ENCODE data around the gene PDE3B.

Gene PDE3B

DNA sequence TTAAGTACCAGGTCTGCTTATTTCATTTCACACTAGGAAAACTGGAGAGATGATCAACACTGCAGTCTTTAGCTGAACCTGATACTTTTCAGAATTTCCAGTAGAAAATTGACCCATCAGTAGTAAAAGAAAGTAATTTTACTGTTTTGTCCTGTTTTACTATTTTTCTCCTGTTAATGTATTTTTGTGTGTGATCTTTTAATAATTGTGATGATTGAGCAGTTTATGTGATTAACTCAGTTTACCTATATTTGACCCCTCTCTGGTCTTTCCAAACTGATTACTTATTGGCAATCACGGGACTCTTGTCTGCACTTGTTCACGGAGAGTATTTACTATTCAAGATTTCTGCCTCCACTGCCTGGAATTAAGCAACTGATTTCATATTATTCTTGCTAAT, 249.0 kb downstream of the PDE3B start:
- no peak for DNase-seq

DNA sequence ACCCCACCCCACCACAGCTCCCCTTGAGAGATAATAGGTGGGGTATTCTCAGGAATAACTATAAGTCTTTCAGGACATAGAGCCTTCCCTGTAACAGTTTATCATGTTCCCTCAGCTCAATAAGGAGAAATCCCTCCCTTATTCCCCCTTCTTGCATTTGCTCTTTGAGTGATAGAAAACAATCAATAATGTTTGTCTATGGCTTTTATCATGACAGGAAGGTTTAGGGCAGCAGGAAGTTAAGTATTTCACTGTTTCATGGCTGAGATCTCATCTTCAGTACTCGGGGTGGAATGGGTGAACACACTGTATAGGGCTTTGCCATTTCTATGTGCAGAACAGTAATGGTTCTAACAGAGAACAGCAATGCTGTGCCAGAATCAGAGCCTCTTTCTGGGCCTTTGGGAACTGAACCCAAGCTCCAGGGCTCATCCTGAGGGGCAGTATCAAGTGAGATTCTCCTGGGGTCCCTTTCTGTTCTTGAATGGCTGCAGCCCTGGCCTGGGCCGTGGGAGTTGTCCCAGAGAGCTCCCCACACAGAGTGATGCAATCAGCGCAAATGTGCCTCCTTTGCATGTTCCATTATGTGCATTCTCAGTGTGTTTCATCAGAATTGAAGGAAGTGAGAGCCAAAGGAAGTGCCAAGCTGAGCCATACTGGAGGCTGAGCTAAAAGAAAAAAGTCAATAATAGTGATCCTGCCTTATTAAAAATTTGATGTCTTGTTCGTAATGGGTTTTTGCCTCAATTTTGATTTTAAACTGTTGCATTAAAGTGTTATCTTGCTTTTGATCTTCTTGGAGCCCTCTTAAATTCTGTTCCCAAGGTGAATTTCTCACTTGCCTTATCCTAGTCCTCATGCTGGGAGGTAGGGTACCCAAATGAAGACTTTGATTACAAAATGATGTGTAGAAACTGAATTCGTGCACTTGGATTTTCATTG, 251.3 kb downstream of the PDE3B start:
- no peak for DNase-seq

DNA sequence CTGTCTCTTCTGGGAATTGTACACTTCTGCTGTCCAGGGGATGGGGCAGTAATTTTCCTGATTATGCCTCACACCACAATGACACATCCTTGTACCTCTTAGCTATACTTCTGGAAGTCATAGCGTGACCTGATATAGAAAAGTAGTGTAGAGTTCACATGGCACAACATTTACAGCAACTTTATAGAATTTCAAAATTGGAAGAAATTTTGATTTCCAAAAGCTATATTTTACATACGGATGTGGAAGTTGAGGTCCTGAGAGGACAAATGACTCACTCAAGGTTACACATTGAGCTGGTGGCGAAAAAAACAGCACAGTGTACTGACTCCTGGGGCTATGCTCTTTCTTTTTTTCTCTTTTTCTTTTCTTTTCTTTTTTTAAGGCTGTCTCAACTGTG, 254.8 kb downstream of the PDE3B start:
- DNase-seq: no peak

DNA sequence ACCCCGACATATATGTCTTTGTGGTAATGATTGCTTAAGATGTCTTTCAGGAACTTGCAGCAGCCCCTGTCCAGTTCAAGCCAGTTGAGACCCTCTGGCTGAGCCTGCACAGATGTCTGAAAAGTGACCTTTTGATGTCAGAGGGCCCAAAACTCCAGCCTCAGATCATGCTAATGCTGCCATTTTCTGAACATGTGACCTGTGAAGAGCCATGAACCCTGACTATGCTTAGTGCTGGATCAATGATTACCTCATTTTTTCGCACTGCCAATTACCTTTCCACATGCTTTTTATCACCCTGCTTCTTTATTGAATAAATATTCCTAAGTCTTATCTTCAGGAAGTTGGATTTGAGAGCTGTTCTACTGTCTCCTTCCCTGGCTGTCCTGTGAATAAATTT, 255.3 kb downstream of the PDE3B start:
- no peak for DNase-seq

DNA sequence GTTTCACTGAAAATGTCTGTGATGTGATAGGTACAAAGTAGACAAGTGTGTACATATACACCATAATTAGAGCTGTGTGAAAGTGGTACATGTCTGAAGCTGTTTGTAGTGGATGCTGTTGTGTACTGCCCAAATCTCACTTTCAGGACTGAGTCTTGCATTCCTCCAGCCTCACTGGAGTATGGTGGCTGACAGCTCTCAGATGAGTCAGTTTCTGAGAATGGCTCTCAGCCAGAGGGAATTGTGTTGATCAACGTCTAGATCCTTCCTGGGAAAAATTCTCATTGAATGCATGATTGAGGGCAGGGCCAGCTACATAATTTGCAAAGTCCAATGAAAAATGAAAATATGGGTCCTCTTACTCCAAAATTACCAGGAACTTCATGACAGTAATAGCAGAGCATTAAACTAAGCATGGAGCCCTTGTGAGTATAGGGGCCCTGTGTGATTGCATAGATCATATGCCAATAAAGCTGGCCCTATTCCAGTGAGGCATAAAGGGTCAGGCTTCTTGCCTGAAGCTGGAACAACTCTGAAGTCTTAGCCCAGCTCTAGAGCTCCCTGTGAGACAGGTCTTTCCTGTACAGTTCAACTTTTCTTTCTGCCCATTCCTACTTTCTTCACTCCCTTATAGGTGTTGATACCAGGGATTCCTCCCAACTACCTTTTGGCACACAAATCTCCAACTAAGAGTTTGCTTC, 259.2 kb downstream of the PDE3B start:
- DNase-seq: no peak

DNA sequence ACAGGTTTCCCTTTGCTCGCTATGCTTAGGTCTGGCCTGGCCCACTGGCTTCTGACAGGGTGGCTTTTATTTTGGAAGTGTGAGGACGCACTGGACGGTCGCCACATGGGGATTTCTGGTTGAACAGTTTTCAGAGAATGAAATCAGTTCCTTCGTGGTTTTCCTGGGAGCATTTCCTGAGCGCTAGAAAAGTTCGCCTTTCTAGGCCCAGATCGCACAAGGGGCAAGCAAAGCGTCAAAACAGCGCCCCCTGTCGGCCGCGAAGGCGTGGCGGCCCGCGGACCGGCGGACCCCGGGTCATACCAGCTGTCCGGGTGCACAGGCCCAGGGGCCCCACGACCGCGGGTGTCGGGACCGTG, 261.1 kb downstream of the PDE3B start:
- no peak for DNase-seq

DNA sequence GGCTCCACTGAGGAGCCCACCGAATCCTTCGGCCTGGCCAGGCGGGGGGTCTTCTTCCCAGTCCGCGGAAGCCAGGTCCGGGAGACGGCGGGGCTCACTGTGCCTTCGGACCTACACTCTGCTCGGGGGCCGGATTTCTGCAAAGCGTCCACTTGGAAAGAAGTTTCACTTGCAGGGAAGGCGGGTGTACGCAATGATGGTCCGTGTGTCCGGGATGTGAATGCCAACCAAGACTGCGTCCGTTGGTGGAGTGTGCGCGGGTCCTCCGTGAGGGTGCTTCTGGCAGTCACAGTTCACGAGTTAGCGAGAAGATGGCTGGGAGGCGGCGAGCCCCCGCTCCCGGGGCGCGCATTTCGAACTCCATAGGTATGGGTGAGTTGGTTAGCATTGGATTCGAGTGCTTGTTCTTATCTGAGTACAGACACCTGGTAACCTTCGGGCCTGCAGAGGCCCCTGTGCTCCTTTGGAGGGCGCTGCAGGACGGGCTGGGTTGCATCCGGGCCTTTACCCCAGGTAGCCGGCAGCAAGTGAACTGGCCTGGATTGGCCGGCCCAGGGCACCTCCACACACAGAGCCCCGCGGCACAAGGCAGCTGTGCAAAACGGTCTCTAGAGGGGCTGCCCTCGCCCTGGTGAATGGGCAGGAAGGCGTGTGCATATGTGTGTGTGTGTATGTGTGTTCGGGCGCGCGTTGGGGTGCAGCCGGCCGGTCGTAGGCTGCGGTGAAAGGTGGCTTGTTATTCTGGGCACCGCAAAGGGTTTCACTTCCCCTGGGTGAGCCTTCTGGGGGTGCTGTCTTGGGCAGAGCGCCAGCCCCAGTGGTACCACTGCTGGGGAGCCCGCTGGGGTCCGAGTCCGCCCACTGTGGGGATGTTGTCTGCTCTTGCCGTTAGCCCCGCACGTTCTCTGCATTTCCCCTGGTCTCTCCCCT, 261.8 kb downstream of the PDE3B start:
- no peak for DNase-seq

DNA sequence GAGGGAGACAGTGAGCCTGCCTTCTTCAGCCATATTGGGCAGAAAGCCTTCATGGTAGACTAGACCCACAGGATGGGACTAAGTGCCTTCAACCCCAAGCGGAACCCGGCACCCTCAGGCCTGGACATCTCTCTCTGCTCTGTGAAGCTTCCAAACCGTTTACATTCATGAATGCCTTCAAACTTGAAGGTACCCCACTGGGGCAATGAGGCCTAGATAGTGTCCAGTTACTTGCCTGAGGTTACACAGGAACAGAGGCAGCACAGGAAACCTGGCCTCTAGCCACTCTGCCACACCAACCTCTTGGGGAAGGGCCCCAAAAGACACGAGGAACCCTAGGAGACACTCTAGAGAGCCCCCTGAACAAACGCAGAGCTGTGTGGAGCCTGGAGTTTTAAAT, 263.0 kb downstream of the PDE3B start:
- DNase-seq: no peak

DNA sequence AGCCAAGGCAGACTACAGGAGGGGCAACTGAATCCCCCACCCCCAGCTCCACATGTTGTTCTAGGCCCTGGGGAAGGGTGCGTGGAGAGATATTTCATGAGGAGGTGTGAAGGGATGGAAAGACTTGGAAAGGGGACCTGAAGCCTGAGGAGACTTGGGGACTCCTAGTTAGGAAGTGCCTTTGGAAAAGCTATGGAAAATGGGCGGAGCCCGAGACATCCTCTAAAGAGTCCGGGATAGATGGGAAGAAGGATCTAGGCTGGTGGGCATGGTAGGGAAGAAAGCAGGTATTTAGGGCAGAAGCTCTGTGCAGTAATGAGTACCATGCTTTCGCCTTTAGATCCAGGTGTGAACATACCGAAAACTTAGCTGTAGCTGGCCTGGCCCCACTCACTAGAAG, 263.4 kb downstream of the PDE3B start:
- DNase-seq: no peak

DNA sequence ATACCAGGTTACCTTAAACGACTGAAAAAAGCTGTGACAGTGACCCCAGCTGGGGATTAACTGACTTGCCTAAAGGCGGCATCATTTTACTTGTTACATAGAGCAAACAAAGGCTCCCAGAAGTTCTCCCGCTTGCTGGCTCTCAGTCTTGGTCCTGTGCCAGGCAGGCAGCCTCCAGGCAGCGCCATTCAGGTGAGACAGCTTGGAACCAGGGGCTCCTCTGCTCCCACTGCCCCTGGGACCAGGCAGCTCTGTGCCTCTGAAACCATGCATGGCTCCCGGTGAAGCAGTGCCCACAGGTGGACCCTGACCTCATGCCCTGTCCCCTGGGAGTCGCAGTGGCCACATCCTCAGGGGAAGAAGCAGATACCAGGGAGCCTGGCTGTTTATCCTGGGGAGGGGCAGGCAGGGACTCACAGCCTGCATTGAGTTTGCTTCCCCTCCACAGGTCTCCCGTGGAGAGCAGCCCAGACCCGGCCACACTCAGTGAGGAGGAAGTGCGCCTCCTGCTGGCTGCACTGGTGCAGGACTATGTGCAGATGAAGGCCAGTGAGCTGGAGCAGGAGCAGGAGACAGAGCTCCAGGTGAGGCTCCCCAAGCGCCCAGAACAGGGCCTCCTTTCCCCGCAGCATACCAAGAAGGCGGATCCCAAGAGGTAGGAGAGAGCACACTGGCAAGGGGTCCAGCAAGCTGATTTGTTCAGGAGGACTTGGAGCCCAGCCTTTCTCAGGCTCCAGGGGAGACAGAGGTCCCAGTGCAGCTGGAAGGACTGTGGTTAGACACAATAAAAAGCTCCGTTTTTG, 264.0 kb downstream of the PDE3B start:
- DNase-seq: peak; percentile 81

DNA sequence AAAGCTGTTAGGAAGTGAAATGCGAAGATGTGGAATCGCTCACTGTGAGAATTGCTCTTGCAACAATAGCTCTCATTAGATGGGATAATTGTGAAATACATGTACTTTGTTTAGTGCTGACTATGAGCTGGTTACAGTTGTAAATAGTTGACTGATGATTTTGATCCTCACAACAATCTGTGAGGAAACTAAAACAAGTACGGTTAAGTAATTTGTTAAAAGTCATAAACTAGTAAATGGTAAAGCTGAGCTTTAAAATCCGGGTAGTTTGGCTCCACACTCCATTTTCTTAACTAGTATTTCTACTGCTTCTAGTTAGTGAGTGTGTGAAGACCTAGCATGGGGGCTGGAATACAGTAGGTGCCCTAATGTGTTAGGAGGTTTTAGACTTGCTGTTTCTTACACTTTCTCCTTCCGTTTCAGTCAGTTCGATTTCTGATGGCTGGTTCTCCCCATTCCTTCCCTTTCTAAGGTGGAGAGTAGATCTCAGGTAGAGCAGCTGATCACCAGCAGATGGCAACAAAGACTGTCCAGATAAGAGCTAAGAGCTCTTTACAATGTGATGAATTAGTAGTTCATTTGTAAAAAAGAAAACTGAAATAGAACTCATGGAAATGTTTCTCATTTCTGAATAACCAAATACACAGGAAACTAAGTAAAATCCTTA, 264.7 kb downstream of the PDE3B start:
- DNase-seq: peak; percentile 61

DNA sequence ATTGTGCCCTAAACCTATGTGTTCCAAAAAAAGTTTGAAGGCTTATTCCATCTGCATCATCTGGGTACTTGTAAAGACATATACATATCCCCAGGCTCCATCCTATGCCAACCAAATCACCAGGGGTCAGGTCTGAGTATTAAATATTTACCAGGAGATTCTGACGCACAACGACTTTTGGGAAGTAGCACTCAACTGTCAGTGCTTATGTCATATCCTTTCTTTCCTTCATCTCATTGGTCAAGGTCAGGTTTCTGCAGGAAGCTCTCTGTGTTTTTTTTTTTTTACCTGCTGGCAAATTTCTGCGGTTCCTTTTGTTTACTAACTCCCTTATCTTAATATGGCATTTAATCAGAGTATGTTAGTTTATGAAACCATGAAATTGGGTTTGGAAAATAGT, 270.9 kb downstream of the PDE3B start:
- no peak for DNase-seq

DNA sequence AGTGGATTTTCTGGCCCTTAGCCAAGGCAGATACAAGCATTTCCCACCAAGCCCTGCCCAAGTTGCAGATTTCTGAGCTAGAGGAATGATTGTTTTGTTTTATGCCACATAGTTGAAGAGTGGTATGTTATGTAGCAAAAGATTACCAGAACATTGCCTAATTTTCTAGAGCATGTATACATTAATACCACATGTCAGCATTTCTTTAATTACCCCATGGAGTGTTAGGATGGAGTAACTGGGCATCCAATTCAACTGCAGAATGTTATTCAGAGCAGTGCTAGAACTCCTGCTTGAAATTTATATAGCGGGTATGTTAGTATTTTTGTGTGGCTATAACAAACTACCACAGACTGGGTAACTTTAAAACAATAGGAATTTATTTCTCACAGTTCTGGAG, 272.8 kb downstream of the PDE3B start:
- no peak for DNase-seq
